Measurements from ENCODE around the gene LBH.
A peak's percentile ranks its signal among the peaks of the same experiment; 100 is the strongest.

The LBH gene

DNA sequence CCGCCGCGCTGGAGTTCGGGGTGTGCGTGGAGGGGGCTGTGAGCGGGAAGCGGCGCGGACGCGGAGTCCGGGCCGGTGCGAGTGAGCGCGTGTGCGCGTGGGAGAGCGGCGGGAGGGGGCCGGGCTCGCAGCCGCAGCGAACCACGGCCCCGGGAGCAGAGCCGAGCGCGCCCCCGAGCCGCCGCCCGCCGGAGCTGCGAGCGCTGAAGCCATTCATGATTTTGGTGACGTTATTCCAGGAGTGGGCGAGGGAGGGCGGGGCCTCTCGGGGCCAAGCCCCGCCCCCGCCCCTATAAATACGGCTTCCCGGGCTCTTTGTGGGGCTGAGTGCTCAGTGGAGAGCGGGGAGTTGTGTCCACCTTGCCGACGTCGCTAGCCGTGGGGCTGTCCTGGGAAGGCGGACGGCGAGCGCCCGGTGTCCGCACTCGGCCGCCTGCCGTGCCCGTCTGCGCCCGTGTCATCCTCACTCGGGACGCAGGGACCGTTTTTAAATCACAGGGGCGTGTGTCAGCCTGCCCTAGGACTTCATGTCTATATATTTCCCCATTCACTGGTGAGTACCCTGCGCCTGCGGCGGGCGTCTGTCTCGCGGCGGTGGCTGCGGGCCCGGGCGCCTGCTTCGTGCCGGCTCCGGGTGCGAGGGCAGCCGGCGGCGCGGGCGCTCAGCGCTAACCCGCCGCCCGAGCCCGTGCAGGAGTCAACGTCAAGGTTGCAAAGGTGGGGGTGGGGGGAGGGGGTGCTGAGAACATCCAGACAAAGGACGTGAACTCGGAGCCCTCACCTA is at the start of gene LBH:
TSS of gene LBH (plus strand) at position 323 of the 784 bp plus-strand sequence. CDS start at position 528, 205 bp downstream.
- DNase-seq, result peak; percentile 83

GRCh38 chr2:30184035-30184434 is 47.3 kb upstream of the LBH start:
- DNase-seq, result no peak

- DNase-seq, result no peak
These were observed 46.2 kb upstream of the LBH start for GRCh38 chr2:30185178-30185577.

DNA sequence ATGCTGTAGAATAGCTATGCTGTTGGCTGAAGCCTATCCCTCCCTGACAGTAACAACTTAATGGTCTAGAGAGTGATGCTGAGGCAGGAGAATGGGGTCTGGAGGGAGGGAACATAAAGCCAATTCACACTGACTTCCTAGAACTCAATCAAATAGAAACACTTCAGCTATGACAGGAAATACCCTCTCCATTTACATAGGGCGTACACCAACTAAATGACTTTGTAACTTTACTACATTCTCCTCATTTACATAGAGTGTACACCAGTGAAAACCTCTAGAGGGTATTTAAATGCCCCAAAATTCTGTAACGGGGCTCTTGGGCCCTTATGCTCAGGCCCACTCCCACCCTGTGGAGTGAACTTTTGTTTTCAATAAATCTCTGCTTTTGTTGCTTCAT is 43.0 kb upstream of the LBH start:
- no peak for DNase-seq

DNA sequence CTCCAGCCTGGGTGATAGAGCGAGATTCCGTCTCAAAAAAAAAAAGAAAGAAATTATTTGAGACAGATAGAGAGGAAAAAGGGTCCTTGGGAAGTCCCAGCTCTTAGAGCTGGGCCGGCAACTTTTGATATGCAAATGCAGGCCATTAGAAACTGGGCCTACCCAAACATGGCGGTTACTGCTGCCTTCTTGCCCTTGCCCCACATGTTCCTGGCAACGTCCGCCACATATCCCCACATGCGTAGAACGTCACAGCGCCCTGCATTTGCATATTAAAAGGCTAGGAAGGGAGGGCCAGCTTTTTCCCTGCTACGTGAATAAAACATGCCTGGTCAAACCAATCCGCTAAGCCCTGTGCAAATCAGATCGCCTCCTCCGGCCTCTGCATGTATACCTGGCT is 40.7 kb upstream of the LBH start:
- DNase-seq, result no peak

DNA sequence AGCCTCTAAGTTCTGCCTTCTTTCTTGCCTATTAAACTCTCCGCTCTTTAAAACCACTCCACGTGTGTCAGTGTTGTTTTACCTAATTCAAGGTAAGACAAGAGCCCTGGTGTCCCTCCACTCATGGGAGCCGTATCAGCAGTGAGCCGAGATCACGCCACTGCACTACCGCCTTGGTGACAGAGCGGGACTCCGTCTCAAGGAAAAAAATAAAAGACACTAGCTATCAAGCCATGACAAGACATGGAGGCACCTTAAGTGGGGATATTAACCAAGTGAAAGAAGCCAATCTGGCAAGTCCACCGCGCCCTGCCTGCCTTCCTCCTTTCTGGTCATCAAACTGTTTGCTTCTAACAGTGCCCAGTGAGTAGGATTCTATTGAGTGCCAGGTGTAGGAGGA is 40.2 kb upstream of the LBH start:
- DNase-seq, result no peak

DNA sequence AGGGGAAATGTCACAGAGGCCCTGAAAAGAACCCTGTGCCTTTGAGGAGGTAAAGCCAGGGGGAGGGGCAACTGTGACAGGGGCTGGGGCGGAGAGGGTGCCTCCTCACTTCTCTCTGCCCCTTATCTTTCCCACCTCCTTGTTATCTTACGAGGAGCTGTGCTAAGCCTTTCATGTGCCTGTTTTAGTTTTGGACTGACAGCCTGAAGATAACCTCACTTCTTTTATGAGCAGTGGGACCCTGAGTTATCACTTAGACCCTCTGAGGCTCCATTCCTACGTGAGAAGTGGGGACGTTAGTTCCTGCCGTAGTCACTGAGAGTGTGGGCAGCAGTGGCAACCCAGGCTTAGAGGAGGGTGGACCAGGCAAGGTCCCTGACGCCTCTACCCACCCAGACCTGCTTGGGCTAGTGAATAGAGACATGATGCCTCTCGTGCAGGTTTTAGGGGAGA is 39.5 kb upstream of the LBH start:
- no peak for DNase-seq

DNA sequence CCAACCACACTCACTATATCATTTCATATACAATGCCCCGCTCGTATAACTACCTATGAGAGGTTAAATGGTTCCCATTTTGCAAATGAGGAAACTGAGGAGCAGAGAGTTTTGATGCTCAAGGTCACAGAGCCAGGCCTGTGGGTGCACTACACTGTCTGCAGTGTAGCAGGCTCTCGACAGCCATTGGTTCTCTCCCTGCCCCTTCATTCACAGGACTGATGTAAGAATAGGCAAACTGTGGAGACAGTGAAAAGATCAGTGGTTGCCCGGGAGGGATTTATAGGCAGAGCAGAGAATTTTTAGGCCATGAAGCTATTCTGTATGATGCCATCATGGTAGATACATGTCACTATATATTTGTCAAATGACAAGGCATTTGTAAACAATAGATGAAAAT is 39.0 kb upstream of the LBH start:
- no peak for DNase-seq

- no peak for DNase-seq
These were observed 38.1 kb upstream of the LBH start for GRCh38 chr2:30193104-30193681.

DNA sequence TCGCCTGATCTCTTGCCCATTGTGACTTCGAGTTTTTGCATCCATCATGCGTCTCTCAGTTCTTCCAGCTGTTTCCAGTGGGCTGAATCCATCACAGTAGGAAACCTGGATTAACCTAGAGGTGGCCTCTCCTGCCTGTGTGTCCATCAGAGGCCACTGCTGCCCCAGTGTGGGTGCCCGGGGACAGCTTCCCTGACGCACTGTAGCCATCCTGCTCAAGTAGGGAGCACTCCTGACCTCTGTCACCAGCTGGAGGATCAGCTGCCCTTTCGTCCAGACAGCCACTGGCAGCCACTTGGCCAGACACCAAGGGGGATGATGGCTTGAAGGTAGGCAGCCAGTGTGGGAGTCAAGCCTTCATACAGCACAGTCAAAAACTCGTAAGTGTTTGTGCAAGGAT is 36.9 kb upstream of the LBH start:
- DNase-seq, result no peak

- DNase-seq, result no peak
These were observed 36.3 kb upstream of the LBH start for GRCh38 chr2:30195016-30195415.

DNA sequence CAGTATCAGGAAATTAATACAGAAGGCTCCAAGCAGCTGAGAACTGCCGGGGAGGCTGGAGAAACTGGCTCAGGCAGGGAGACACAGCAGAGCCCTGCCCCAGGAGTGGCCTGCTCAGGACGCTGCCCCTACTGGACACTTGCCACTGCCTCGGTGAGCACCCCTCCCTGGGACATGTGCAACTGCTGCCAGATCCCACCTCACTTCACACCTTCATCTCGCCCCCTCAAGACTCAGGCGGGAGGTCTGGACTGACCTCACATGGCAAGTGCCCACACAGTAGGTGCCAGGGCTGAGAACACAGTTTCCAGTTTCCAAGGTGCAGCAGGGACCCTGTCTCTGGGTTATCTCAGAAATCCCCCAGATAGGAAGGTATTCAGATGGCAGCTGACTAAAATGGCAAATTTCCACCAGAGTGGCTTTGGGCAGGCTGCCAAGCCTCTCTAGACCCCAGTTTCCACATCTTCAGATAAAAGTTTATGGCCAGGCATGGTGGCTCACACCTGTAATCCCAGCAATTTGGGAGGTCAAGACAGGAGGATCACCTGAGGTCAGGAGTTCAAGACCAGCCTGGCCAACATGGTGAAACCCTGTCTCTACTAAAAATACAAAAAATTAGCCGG is 33.7 kb upstream of the LBH start:
- DNase-seq, result no peak

DNA sequence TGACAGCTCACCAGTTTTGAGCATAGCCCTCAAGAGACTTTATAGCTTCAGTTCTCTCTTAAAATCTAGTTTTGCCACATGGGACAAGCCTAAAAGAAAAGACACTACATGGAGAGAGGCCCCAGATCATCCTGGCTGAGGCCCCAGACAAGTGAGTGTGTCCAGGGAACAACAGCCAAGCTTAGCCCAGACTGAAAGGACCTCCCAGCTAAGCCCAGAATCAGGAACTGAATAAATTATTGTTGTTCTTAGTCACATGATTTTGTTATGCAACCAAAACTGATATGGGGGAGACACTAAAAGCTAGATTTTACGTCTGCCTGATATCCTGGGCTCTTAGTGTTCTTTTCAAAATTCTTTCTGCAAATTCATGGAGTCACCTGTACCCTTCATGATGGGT is 29.3 kb upstream of the LBH start:
- DNase-seq, result peak; percentile 40

DNA sequence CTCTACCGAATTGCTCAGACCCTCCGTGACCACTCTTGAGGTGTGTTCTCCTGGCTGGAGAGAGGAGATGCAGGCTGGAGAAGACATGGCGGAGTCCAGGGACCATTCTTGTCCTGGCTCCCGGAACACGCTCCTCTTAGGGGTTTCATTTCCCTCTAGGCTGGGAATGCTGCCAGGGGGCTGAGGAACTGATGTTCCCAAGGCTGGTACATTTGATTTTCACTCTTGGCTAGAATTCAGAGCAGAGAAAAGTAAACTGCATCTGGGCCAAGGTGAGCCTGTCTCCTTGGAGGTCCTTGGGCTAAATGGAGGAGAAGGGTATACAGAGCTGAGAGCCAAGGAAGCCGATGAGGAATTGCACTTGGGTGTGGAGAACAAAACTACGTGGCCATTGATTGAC is 28.2 kb upstream of the LBH start:
- DNase-seq, result no peak

DNA sequence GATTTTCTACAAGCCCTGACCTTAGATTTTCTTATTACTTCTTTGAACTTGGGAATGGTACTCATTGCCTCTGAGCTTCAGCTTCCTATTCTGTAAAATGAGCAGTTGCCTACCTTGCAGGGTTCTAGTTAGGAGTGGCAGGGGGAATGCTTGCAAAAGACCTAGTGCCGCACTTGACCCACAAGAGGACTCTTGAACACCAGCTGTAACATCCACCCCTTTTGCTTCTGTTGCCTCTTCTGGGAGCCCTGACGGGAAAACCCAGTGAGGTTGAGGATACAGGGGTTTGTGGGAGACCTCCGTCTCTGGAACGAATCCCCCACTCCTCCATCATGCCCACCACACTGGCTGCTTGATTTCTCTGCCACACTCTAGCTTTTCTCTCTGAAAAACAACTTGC is 27.1 kb upstream of the LBH start:
- DNase-seq, result no peak

- no peak for DNase-seq
These were observed 25.9 kb upstream of the LBH start for GRCh38 chr2:30205456-30205855.

DNA sequence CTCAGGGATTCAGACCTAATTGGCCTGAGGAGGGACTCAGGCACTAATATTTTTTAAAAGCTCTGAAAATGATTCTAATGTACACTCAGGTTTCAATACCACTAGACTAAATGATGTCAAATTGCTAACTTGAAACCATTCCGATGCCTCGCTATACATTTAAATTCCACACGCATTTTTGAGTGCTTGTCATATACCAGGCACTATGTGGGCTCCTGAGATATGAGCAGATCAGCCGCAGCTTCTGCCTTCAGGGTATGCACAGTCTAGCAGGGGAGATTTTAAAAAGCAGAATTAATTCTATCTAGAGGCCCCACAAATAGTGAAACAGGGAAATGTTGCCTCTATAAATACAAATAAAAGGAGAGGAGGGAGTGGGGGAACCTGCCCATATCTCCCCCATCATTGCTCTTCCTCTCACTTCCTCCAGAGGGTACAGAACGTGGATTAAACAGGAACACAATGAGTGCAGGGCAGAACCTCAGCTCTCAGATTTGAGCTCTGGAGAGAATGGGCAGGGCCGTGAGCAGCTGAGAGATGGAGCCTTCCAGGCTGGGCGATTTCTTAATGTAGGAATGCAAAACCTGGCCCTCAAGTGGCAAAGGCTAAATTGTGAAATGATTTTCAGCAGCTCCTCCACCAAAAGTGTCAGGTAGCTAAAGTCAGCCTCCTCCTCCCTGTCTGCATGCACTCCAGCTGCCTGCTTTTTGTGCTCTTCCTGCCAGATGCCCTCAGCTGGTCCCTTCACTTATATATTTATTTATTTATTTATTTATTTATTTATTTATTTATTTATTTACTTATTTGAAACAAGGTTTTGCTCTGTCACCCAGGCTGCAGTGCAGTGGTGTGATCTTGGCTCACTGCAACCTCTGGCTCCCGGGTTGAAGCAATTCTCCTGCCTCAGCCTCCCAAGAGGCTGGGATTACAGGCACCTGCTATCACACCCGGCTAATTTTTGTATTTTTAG is 24.6 kb upstream of the LBH start:
- no peak for DNase-seq

DNA sequence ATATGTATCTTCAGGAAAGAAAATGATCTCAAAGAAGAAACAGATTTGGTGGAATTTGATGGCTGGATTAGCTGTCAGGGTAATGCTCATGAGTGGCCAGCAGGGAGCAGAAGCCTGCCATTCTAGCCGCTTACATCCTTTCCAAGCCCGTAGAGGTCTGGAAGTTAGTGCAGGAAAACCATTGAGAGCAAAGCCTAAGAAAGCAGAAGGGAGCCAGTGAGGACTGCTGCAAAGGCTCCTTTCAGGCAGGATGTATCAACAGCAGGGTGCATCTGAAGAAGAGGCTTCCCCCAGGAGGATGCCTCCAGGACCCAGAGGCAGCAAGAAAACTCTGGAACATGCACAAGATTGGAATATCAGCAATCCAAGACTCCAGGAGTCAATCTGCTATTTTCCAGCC is 22.9 kb upstream of the LBH start:
- DNase-seq, result peak; percentile 47

DNA sequence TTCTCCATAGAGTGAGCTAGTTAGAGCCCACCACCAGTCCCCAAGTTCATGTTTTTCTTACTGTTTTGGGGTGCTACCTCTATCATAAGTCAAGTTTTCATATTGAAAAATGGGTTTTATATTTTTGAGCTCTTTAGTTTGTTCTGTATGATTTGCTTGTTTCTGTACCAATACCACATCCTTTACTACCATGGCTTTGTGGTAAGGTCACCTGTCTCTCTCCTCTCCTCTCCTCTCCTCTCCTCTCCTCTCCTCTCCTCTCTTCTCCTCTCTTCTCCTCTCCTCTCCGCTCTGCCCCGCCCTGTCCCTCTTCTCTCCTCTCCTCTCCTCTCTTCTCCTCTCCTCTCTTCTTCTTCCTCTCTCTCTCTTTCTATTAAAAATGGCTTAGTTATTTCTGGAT is 22.1 kb upstream of the LBH start:
- no peak for DNase-seq

- DNase-seq, result no peak
These were observed 18.0 kb upstream of the LBH start for GRCh38 chr2:30213326-30213725.

DNA sequence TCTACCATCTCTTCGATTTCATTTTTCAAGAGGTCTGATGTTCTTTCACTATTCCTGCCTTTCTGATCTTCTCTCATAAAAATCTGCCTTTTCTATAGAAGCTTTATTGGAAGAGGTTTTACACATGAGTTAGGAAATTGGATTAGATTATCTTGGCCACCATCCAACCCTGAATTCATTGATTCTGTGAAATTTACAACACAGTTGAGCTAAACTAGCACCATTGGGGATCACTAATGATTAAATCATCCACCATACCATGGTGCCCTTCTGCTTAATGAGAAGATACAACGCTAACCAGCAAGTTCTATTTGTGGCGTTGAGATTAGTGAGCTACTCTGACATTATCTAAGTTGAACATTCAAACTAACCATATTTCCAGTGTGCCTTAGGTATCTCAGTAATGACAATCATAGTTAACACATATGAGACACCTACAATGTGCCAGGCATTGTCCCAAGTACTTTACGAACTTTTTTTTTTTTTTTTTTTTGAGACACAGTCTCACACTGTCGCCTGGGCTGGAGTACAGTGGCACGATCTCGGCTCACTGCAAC is 17.3 kb upstream of the LBH start:
- DNase-seq, result no peak

DNA sequence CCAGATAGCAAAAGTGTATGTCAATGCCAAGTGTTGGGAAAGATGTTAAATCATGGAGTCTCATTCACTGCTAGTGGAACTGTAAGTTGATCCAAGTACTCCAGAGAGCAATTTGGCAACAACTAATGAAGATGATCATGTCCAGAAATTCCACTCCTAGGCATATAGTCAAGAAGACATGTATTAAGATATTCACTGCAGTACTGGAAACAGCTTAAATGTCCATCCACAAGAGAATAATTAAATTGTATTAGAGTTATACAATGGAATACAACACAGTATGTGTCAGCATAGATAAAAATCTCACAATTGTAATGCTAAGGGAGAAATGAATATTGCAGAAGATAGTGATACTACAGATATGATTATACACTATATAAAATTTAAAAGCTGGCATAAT is 15.2 kb upstream of the LBH start:
- DNase-seq, result no peak
